Natural killer cell (primary cell): Measurements from ENCODE around the gene DPY19L1. TPM values are rescaled to one million over a fixed set of nuclear protein-coding genes. Genes with fewer than 3 reads are reported as not detected.
"Not testable (repeated sequence)": the region's sequence is repeated elsewhere in the genome, so short reads cannot be mapped to it uniquely, and the experiment has no call there.

Experiments used
- ATAC-seq, 3 donors: fragments of 150-1000 bp in 2 of 3; fragments of 200-7000 bp in 1 of 3; cut with Tn5 transposase; 1 replicate in 1 of 3; 2 replicates in 2 of 3; pipeline ENCODE4 v1.10.0; 2021; ENCODE audit warnings: mild to moderate bottlenecking in 2 of 3, moderate library complexity in 2 of 3
- DNase-seq, 2 donors: peaks; one replicate each; pipeline versions ENCODE4 v3.0.0 to v3.0.0-alpha.2; 2013 to 2021; ENCODE audit warnings: mixed read lengths in 1 of 2
- H3K27ac ChIP-seq: one replicate; pipeline ENCODE4 v1.5.1; 2013; ENCODE audit warnings: mild to moderate bottlenecking, low read length
- H3K27me3 ChIP-seq: one replicate; pipeline ENCODE4 v1.6.1; 2013; ENCODE audit warnings: low read length; ENCODE audit not compliant: control insufficient read depth, insufficient read depth
- H3K36me3 ChIP-seq: one replicate; pipeline ENCODE4 v1.6.1; 2013; ENCODE audit warnings: low read length; ENCODE audit not compliant: control insufficient read depth, insufficient read depth
- H3K4me1 ChIP-seq: one replicate; pipeline ENCODE4 v1.6.1; 2013; ENCODE audit warnings: low read length; ENCODE audit not compliant: control insufficient read depth, insufficient read depth
- H3K4me3 ChIP-seq: one replicate; pipeline ENCODE4 v1.5.1; 2013; ENCODE audit warnings: low read length
- H3K9me3 ChIP-seq: one replicate; pipeline ENCODE4 v1.6.1; 2013; ENCODE audit warnings: low read length; ENCODE audit not compliant: control insufficient read depth, insufficient read depth
- H3K27ac Mint-ChIP-seq, 2 donors: one replicate each; pipeline ENCODE4 v1.8.0; 2022; ENCODE audit warnings: mild to moderate bottlenecking in 2 of 2, mixed read lengths in 2 of 2, moderate library complexity in 1 of 2
- H3K27me3 Mint-ChIP-seq, 2 donors: one replicate each; pipeline ENCODE4 v1.8.0; 2022; ENCODE audit warnings: low read depth in 2 of 2, mixed read lengths in 2 of 2
- H3K36me3 Mint-ChIP-seq: one replicate; pipeline ENCODE4 v1.8.0; 2022; ENCODE audit warnings: mixed read lengths
- H3K4me1 Mint-ChIP-seq, 2 donors: one replicate each; pipeline ENCODE4 v1.8.0; 2022; ENCODE audit warnings: mixed read lengths in 2 of 2
- H3K4me3 Mint-ChIP-seq: one replicate; pipeline ENCODE4 v1.8.0; 2022; ENCODE audit warnings: mild to moderate bottlenecking, moderate library complexity, mixed read lengths
- H3K9me3 Mint-ChIP-seq, 2 donors: one replicate each; pipeline ENCODE4 v1.8.0; 2022; ENCODE audit warnings: mixed read lengths in 2 of 2
- WGBS: methylation state at CpG from one replicate; pipeline ENCODE4 v1.1.7; 2013; ENCODE audit warnings: missing lambda C conversion rate; ENCODE audit not compliant: insufficient coverage; 5-methylcytosine and 5-hydroxymethylcytosine counted together
- intact Hi-C: fragments of 100-400 bp; cut with micrococcal nuclease; formaldehyde crosslinking; loops from one replicate; pipeline ENCODE4 v1.14.2; 2022
- total RNA-seq, 4 donors: library from RNA; stranded (reverse); fragments of 120-200 nt in 1 of 4; gene quantifications; one replicate each; pipeline versions ENCODE4 v1.2.3 to v1.2.4, GENCODE V29; 2013 to 2022
- TF ChIP-seq, protein P1 (sequence below): fragments of 200-600 bp; IDR thresholded peaks from one replicate; pipeline ENCODE4 v1.8.0; 2022; ENCODE audit warnings: antibody characterized with exemption

Gene DPY19L1
- total RNA-seq, 3 donors from 2014 or later (not counting 1 experiment from before 2014, with no cell fraction given), result 13.9 to 25.1 (median 21.7) TPM

DNA sequence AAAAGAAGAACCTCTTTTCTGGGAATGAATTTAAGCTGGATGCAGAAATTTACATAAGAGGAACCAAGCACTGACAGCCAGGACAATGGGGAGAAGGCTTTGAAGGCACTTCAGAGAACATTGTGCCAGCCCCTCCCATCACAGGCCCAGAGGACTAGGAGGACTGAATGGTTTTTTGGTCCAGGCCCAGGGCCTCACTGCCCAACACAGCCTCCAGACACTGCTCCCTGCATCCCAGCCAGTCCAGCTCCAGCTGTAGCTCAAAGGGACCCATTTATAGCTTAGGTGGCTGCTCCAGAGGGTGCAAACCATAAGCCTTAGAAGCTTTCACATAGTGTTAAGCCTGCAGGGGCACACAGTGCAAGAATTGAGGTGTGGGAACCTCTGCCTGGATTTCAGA is 142.1 kb downstream of the DPY19L1 start:
- H3K36me3 Mint-ChIP-seq, result peaks cover 5% of the 10 kb centered on the region
- H3K36me3 ChIP-seq, result no peaks in the 10 kb centered on the region
- H3K9me3 ChIP-seq, result peaks cover 6% of the 10 kb centered on the region
- no peak for DNase-seq
- no peak overlapping the region for H3K4me3 ChIP-seq
- no peaks in the 10 kb centered on the region for H3K4me1 ChIP-seq
- no peak overlapping the region for H3K27ac ChIP-seq
- TF ChIP-seq, protein P1, sequence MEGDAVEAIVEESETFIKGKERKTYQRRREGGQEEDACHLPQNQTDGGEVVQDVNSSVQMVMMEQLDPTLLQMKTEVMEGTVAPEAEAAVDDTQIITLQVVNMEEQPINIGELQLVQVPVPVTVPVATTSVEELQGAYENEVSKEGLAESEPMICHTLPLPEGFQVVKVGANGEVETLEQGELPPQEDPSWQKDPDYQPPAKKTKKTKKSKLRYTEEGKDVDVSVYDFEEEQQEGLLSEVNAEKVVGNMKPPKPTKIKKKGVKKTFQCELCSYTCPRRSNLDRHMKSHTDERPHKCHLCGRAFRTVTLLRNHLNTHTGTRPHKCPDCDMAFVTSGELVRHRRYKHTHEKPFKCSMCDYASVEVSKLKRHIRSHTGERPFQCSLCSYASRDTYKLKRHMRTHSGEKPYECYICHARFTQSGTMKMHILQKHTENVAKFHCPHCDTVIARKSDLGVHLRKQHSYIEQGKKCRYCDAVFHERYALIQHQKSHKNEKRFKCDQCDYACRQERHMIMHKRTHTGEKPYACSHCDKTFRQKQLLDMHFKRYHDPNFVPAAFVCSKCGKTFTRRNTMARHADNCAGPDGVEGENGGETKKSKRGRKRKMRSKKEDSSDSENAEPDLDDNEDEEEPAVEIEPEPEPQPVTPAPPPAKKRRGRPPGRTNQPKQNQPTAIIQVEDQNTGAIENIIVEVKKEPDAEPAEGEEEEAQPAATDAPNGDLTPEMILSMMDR, result no peak
- no peak for ATAC-seq
- no peak overlapping the region for H3K4me3 Mint-ChIP-seq
- peaks cover 6% of the 10 kb centered on the region in 2 donors for H3K9me3 Mint-ChIP-seq
- no peak overlapping the region for H3K27ac Mint-ChIP-seq
- no peaks in the 10 kb centered on the region for H3K4me1 Mint-ChIP-seq
- intact Hi-C loops, result no loop called here
- no peaks in the 10 kb centered on the region for H3K27me3 ChIP-seq
- peaks cover 4 to 7% of the 10 kb centered on the region in 2 donors for H3K27me3 Mint-ChIP-seq

DNA sequence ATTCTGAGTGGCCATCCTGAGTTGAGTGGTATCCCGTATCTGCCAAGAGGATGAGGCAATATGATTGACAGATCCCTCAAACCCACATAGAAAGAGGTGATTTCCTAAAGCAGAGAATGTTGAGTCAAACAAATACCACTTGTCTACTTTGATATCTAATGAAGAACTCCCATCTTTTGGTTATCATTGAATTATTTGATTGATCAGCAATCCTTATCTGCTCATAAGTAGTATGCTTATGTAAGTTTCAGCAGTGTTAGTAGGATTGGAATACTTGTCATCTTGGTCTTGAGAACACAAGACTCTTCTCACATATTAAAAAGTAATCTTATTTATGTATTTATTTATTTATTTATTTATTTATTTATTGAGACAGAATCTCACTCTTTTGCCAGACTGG is 147.3 kb downstream of the DPY19L1 start:
- Histone ChIP-seq H3K4me1 (no peaks in the 10 kb centered on the region), H3K36me3 (no peaks in the 10 kb centered on the region), H3K27ac (no peak overlapping the region), H3K9me3 (no peaks in the 10 kb centered on the region), H3K4me3 (no peak overlapping the region), H3K27me3 (no peaks in the 10 kb centered on the region)
- TF ChIP-seq, protein P1, result no peak
- ATAC-seq, result no peak
- H3K9me3 Mint-ChIP-seq, result peaks cover 2 to 5% of the 10 kb centered on the region in 2 donors
- H3K4me1 Mint-ChIP-seq, result no peaks in the 10 kb centered on the region
- no peak overlapping the region for H3K27ac Mint-ChIP-seq
- H3K36me3 Mint-ChIP-seq, result peaks cover 4% of the 10 kb centered on the region
- intact Hi-C loops, result no loop called here
- H3K27me3 Mint-ChIP-seq, result peaks cover 3 to 7% of the 10 kb centered on the region in 2 donors
- H3K4me3 Mint-ChIP-seq, result no peak overlapping the region
- WGBS, result no CpG with 5 or more reads among the region's 1 CpG
- DNase-seq, result no peak

DNA sequence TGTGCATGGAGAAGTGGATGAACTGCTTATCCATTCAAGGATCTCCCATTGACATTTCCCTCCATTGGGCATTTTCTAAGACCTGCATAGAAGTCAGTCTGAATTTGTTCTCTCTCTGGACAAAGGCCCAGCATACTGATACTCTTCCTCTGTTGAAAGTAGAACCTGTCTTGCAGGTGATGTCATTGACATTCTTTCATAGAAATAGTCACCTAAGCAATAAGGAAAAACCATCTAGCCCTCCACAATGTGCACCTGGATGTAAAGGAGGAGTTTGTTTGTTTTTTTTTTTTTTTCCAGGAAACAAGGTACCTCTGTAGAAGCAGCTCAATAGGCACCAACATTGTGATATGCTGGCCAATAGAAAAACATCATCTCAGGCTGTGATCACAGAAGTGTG is 150.4 kb downstream of the DPY19L1 start:
- intact Hi-C loops, result no loop called here
- no peak overlapping the region for H3K4me3 ChIP-seq
- peaks cover 12% of the 10 kb centered on the region for H3K9me3 ChIP-seq
- Mint-ChIP-seq H3K4me1 (no peaks in the 10 kb centered on the region), H3K9me3 (peaks cover 5 to 9% of the 10 kb centered on the region in 2 donors), H3K27ac (no peak overlapping the region), H3K27me3 (peaks cover 0 to 3% of the 10 kb centered on the region in 2 donors), H3K36me3 (peaks cover 10% of the 10 kb centered on the region), H3K4me3 (no peak overlapping the region)
- TF ChIP-seq, protein P1, result no peak
- no peak overlapping the region for H3K27ac ChIP-seq
- H3K27me3 ChIP-seq, result no peaks in the 10 kb centered on the region
- DNase-seq, result no peak
- H3K36me3 ChIP-seq, result no peaks in the 10 kb centered on the region
- no peak for ATAC-seq
- H3K4me1 ChIP-seq, result no peaks in the 10 kb centered on the region

DNA sequence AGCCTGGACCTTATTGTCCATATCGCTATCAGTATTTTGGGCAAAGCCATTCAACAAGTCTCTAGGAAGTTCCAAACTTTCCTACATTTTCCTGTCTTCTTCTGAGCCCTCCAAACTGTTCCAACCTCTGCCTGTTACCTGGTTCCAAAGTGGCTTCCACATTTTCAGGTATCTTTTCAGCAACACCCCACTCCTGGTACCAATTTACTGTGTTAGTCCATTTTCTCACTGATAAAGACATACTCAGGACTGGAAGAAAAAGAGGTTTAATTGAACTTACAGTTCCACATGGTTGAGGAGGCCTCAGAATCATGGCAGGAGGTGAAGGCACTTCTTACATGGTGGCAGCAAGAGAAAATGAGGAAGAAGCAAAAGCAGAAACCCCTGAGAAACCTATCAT is 153.4 kb downstream of the DPY19L1 start:
- H3K27ac Mint-ChIP-seq, H3K36me3 ChIP-seq, ATAC-seq, H3K27me3 ChIP-seq, H3K27ac ChIP-seq, H3K4me3 ChIP-seq, H3K27me3 Mint-ChIP-seq, H3K4me3 Mint-ChIP-seq, H3K4me1 Mint-ChIP-seq, intact Hi-C loops, H3K36me3 Mint-ChIP-seq, H3K4me1 ChIP-seq, DNase-seq: not testable (repeated sequence)
- 89% methylated on average over 1 of the region's 1 CpG for WGBS
- peaks cover 7 to 11% of the 10 kb centered on the region in 2 donors for H3K9me3 Mint-ChIP-seq
- peaks cover 12% of the 10 kb centered on the region for H3K9me3 ChIP-seq
